Activated T-helper 1 cell treated with anti-CD3 and anti-CD28 coated beads, Interleukin-2, amount 50 U/mL, for 16 hours (primary cell): ENCODE results near the gene CCDC12.

Experiments
- DNase-seq, 2 donors: peaks; one replicate each; pipeline ENCODE4 v3.0.0-alpha.2; 2020; ENCODE audit warnings: low read depth in 1 of 2, low spot score in 1 of 2

CCDC12 gene

GRCh38 chr3:46908294-46908985 is 68.1 kb downstream of the CCDC12 start:
- DNase-seq = no peak

GRCh38 chr3:46907960-46908293 is 68.6 kb downstream of the CCDC12 start:
- DNase-seq = no peak

- DNase-seq = no peak
Observed at GRCh38 chr3:46907271-46907670, 69.3 kb downstream of the CCDC12 start.

GRCh38 chr3:46906471-46907058 is 70.0 kb downstream of the CCDC12 start:
- DNase-seq = no peak

- DNase-seq = no peak
Observed at GRCh38 chr3:46905661-46906451, 70.7 kb downstream of the CCDC12 start.

- DNase-seq = no peak
Observed at GRCh38 chr3:46905213-46905560, 71.4 kb downstream of the CCDC12 start.

GRCh38 chr3:46904303-46905212 is 72.0 kb downstream of the CCDC12 start:
- DNase-seq = no peak

- no peak for DNase-seq
Observed at GRCh38 chr3:46903341-46904302, 72.9 kb downstream of the CCDC12 start.

GRCh38 chr3:46902188-46902631 is 74.3 kb downstream of the CCDC12 start:
- no peak for DNase-seq

GRCh38 chr3:46901591-46902187 is 74.9 kb downstream of the CCDC12 start:
- no peak for DNase-seq

GRCh38 chr3:46901061-46901460 is 75.5 kb downstream of the CCDC12 start:
- DNase-seq = no peak

GRCh38 chr3:46900356-46900755 is 76.2 kb downstream of the CCDC12 start:
- DNase-seq = no peak

- no peak for DNase-seq
Observed at GRCh38 chr3:46900007-46900292, 76.6 kb downstream of the CCDC12 start.

GRCh38 chr3:46899151-46900006 is 77.2 kb downstream of the CCDC12 start:
- no peak for DNase-seq

GRCh38 chr3:46898321-46899150 is 78.0 kb downstream of the CCDC12 start:
- DNase-seq = no peak

- no peak for DNase-seq
Observed at GRCh38 chr3:46897829-46898320, 78.7 kb downstream of the CCDC12 start.

- DNase-seq = no peak
Observed at GRCh38 chr3:46897031-46897430, 79.5 kb downstream of the CCDC12 start.

GRCh38 chr3:46896386-46896785 is 80.2 kb downstream of the CCDC12 start:
- DNase-seq = no peak
